Measurements from ENCODE around the gene FXYD6.

FXYD6 gene

DNA sequence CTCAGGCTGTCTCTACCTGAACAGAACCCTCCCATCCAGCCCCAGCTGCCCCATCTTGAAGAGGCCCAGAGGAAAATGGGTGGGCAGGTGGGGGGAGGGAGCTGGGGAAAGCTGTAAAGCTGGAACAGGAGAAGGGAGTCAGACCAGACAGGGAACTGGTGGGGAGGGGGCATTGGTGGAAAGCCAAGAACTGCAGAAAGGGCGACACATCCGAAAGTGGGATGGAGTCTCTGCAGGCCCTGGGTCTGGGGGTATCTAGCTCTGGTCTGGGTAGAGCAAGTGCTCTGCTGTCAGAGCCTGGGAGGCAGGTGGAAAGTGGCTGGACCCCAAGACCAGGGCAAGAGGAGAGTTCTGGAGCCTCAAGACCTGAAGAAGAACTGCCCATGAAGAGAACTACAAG, 45.0 kb upstream of the FXYD6 start:
- H3K4me3 ChIP-seq (ENCODE audit: low read depth, low read length), result no peak overlapping the region
- no peak for TF ChIP-seq CTCF (IDR thresholded peaks at IDR 0.05; ENCODE audit: borderline replicate concordance, insufficient read depth, low read depth, low read length)

DNA sequence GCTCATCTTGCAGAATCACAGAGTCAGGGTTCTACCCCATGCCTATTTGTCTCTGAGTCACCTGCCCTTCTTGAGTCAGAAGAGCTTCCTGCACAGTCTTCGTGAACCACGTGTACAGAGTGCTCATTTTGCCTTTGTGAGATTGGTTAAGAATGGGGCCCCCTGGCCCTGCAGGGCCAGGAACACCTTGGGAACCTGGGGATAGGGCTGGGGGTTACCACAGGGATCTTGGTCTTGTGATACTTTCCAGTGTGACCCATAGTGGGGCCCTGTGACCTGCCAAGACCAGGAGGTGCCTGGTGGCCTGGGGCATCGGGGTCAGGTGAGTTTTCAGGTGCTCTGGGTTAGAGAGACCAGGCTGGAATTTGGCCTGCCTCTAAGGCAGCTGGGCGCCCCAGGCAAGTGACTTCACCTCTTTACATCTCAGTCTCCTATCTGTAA, 43.3 kb upstream of the FXYD6 start:
- H3K4me3 ChIP-seq (ENCODE audit: low read depth, low read length), result no peak overlapping the region
- no peak for TF ChIP-seq CTCF (IDR thresholded peaks at IDR 0.05; ENCODE audit: borderline replicate concordance, insufficient read depth, low read depth, low read length)

GRCh38 chr11:117919341-117919740, 42.9 kb upstream of the FXYD6 start:
- TF ChIP-seq CTCF (IDR thresholded peaks at IDR 0.05; ENCODE audit: borderline replicate concordance, insufficient read depth, low read depth, low read length), result no peak
- no peak overlapping the region for H3K4me3 ChIP-seq (ENCODE audit: low read depth, low read length)

GRCh38 chr11:117918366-117919255, 42.2 kb upstream of the FXYD6 start:
- no peak for TF ChIP-seq CTCF (IDR thresholded peaks at IDR 0.05; ENCODE audit: borderline replicate concordance, insufficient read depth, low read depth, low read length)
- H3K4me3 ChIP-seq (ENCODE audit: low read depth, low read length), result no peak overlapping the region

- H3K4me3 ChIP-seq (ENCODE audit: low read depth, low read length), result no peak overlapping the region
- no peak for TF ChIP-seq CTCF (IDR thresholded peaks at IDR 0.05; ENCODE audit: borderline replicate concordance, insufficient read depth, low read depth, low read length)
Observed at GRCh38 chr11:117917591-117918151, 41.2 kb upstream of the FXYD6 start.

GRCh38 chr11:117916956-117917355, 40.5 kb upstream of the FXYD6 start:
- H3K4me3 ChIP-seq (ENCODE audit: low read depth, low read length), result no peak overlapping the region
- TF ChIP-seq CTCF (IDR thresholded peaks at IDR 0.05; ENCODE audit: borderline replicate concordance, insufficient read depth, low read depth, low read length), result no peak
